ENCODE results near the gene CLCNKA.
A peak's percentile ranks its signal among the peaks of the same experiment; 100 is the strongest.
"Not testable (repeated sequence)": the region's sequence is repeated elsewhere in the genome, so short reads cannot be mapped to it uniquely, and the experiment has no call there.

CLCNKA gene

GRCh38 chr1:16046842-16047241 is 25.0 kb downstream of the CLCNKA start:
- DNase-seq, result no peak

GRCh38 chr1:16047791-16048475 is 26.1 kb downstream of the CLCNKA start:
- DNase-seq, result no peak

GRCh38 chr1:16048573-16049189 is 26.8 kb downstream of the CLCNKA start:
- DNase-seq, result peak; percentile 44

DNA sequence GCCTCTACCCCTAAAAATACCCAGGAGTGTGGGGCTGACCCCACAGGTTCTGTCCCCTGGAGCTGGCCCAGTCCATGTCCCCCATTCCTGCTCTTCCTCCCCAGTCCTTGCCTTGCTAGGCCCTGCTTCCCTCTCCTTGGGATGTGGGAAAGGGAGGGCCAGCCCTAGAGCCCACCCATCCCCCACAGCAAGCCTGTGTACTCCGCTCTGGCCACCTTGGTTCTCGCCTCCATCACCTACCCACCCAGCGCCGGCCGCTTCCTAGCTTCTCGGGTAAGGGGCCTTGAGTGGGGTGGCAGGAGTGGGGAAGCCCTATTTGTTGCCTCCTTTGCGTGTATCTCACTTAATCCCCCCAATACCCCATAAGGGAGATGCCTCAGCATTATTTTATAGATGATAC is 28.5 kb downstream of the CLCNKA start:
- no peak for DNase-seq

DNA sequence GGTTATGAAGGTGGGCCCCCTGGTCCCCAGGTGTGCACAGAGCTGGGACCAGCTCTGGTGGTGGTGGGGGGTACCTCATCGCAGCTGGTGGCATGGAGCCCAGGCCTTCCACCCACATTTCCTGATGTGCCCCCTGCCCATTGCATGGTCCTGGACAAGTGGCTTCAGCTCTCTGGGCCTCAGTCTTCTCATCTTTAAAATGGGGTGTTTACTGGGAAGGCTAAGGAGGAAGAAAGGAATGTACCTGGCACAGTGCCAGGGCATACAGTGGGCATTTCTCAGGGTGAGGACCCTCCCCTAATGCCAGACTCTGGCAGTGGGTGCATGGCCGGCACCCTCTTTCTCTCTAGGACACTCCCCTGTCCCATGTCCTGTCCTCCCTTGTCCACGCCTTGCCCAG is 29.2 kb downstream of the CLCNKA start:
- no peak for DNase-seq

DNA sequence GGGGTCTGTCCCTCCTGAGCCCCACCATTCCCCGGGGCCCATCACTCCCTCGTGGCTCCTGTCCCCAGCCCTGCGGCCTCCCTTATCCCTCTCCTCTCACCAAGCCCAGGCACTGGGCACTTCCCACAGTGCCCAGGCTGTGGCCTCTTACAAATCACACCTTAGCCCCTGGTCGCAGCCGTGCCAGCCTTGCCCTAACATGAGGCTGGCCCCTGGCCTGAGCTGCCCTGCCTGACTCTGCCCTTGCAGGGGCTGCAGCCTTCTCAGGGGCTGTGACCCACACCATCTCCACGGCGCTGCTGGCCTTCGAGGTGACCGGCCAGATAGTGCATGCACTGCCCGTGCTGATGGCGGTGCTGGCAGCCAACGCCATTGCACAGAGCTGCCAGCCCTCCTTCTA is 30.1 kb downstream of the CLCNKA start:
- not testable (repeated sequence) for DNase-seq

- DNase-seq, result no peak
Observed at GRCh38 chr1:16053781-16054502, 32.1 kb downstream of the CLCNKA start.

GRCh38 chr1:16054598-16055540 is 33.0 kb downstream of the CLCNKA start:
- no peak for DNase-seq

- peak; percentile 77 for DNase-seq
Observed at GRCh38 chr1:16055613-16056520, 34.0 kb downstream of the CLCNKA start.

- DNase-seq, result not testable (repeated sequence)
Observed at GRCh38 chr1:16056521-16056912, 34.7 kb downstream of the CLCNKA start.

DNA sequence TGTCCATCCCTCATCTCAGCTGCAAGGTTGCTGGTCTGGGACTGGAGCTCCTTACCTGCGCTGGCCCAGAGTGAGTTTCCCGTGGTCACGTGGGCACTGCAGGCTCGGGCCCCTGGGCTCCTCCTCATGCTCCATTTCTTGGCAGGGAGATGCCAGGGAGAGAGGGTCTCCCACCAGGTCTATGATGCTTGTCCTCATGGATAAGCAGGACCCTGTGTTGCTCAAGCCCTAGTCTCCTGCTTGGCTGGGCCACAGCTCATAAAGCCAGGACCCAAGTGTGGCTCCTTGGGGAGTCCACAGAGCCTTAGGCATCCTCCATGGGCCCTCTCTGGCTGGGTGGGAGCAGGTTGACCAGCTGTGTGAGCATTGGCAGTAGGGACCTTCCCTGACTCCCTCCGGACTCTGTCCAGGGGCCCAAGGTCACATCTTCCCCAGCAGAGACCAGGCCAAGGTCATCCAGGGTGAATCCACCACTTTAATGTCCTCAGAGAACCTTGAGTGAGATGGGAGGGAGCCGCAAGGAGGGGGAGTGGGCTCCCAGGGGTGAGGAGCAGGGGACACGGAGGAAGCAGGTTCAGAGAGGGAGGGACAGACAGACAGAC is 35.6 kb downstream of the CLCNKA start:
- DNase-seq, result not testable (repeated sequence)

DNA sequence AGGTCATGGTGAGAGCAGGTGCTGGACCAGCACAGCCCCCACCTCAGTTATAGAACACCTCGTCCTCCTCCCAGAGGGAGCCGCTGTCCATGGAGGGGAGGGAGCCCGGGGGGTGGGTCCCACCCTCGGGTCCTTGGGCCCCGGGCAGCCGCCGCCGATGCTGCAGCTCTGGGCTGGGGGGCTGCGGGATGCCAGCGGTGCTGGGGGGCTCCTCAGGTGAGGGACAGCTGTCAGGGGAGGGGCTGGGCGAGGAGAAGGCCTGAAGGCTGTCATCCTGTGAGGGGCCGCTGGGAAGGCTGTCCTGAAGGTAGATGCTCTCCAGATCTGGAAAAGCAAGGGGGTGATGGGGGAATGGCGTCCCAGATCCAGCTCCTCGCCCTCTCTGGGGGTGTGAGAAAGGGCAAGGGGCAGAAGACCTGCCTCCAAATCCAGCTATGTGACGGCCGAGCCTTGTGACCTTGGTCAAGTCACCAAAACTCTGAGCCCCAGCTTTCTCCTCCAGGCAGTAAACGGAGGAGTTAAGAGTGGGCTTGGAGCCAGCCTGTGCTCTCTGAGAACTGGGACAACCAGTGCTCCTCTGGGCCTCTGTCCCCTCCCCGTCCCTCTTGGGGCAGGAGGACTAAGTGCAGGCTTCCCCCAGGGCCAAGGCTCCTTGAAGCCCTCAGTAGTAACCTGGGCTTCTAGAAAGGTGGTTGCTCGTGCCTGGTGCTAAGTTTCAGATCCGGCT is 36.7 kb downstream of the CLCNKA start:
- not testable (repeated sequence) for DNase-seq

GRCh38 chr1:16061266-16061665 is 39.4 kb downstream of the CLCNKA start:
- no peak for DNase-seq

GRCh38 chr1:16061989-16062686 is 40.3 kb downstream of the CLCNKA start:
- DNase-seq, result not testable (repeated sequence)

DNA sequence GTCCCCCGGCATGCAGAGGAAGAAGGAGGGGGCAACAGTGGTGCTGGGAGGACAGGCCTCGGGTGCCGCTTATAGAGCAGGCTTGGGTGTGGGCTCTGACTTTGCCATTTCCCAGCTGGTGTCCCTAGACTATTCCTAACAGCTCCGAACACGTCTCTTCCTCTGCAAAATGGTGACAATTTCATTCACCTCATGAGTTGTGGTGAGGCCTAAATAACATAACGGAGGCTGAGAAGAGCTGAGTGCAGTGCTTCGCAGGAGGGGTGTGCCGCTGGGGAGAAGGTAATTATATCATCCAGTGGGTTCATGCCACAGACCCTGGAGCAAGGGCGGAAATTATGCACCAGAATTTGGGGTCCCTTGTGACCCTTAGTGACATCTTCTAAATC is 40.8 kb downstream of the CLCNKA start:
- DNase-seq, result not testable (repeated sequence)

DNA sequence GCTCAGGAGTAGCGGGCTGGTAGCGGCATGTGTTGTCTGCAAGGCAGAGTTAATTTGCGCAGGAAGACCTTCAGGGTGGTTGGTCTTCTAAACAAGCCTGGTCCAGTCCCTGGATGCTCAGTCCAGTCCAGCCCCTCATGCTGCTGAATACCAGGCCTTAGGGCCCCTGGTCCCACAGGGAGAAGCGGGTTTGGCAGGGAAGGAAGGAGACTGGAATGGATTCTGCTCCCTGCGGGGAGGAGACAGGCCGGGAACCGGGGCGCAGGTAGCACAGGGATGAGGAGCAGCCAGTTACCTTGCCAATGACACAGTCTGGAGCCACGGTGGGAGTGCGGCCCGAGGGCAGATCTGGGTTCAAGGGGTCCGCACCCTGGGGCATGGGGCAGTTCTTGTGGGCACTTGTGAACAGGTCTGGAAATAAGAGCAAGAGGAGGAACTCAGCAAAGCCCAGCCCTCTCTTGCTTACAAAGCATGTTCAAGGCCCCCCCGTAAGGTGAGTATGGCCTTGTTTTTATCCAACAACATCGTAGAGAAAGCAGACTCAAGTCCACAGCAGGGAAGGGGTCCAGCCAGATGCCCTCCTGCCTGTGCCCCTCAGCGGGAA is 41.5 kb downstream of the CLCNKA start:
- no peak for DNase-seq

DNA sequence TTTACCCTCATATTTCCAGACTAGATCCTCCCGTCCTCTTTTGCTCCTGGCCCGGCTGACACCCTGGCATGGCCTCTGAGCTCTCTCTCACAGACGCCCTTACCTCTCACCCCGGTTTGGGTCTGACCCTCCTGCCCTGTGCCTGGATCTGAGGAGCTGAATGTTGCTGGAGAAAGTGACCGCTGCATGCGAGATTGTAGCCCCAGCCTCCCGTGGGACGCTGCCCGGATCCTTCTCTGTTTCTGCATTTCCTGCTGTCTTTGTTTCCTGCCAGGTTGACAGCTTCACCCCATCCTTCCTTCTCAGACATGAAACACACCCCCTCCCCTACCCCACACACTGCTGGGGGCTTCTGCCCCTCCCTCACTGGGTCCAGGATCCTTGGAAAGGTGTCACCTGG is 42.1 kb downstream of the CLCNKA start:
- DNase-seq, result no peak

- DNase-seq, result no peak
Observed at GRCh38 chr1:16064536-16065268, 42.9 kb downstream of the CLCNKA start.

- DNase-seq, result no peak
Observed at GRCh38 chr1:16065269-16065576, 43.4 kb downstream of the CLCNKA start.
